GM12872 (cell line): ENCODE measurements around the gene MADD.

Source experiments
- TF ChIP-seq, protein P1 (sequence below): IDR thresholded peaks from 3 replicates; pipeline ENCODE4 v1.5.1; 2011; ENCODE audit warnings: low read depth, mild to moderate bottlenecking, low read length, moderate library complexity; ENCODE audit not compliant: insufficient read depth

The MADD gene

DNA sequence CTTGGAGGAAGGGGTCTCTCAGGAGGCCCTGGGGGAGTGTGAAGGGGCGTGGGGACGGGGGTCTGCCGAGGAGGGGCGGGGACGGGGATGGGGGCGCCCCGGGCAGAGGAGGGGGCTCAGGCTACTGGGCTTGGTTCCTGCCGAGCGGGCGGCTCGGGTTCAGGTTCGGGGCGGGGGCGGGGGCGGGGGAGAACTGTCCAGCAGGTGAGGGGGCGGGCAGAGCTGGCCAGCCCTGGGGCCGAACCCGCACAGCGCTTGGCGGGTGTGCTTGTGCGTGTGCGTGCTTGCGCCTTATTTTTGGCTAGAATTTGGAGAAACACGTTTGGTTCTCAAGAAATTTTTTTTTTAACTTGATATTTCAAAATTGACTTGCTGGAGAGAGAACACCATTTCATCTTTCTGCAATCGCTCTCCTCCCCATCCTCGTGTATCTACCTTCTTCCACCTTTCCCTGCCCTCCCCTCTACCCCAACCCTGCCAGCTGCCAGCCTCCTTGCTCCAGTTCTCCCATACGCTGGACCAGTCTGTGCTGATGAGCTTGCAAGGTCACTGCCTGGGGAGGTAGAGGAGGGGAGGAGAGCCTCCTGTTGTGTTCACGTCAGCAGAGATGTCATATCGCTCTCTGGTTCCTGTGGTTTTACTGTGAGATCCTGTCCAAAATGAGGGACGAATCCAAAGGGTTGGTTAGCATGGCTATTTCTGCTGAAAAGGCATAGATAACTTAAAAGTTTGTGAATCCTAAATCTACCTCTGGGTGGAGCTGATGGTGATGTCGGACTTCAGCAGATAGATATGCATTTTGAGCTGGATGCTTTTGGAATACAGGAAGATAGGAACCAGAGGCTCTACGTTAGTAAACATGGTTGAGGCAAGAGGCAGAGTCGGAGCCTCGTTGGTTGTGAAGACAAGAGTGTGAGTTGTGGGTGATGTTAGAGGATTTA lies 668 bp downstream of the MADD start:
- TF ChIP-seq, protein P1, sequence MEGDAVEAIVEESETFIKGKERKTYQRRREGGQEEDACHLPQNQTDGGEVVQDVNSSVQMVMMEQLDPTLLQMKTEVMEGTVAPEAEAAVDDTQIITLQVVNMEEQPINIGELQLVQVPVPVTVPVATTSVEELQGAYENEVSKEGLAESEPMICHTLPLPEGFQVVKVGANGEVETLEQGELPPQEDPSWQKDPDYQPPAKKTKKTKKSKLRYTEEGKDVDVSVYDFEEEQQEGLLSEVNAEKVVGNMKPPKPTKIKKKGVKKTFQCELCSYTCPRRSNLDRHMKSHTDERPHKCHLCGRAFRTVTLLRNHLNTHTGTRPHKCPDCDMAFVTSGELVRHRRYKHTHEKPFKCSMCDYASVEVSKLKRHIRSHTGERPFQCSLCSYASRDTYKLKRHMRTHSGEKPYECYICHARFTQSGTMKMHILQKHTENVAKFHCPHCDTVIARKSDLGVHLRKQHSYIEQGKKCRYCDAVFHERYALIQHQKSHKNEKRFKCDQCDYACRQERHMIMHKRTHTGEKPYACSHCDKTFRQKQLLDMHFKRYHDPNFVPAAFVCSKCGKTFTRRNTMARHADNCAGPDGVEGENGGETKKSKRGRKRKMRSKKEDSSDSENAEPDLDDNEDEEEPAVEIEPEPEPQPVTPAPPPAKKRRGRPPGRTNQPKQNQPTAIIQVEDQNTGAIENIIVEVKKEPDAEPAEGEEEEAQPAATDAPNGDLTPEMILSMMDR = peak; percentile 8; the same call in 1 of the 3 replicates

DNA sequence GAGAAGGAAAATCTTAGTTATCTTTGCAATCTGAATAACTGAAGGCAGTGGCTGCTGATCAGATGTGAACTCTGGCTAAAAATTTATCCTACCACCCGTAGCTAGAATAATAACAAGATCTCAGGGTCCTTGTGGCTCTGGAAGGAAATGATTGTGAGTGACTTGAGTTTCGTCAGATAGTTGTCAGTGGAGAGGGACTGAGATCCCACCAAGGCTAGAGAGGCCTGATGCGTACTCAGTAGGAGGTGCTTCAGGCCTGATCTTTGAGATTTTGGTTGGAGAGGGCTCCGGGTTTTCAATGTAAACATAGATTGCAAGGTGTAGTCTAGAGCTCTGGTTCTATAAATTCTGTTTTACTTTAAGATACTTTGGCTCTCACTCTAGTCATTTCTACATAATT lies 1.4 kb downstream of the MADD start:
- TF ChIP-seq, protein P1 = no peak

DNA sequence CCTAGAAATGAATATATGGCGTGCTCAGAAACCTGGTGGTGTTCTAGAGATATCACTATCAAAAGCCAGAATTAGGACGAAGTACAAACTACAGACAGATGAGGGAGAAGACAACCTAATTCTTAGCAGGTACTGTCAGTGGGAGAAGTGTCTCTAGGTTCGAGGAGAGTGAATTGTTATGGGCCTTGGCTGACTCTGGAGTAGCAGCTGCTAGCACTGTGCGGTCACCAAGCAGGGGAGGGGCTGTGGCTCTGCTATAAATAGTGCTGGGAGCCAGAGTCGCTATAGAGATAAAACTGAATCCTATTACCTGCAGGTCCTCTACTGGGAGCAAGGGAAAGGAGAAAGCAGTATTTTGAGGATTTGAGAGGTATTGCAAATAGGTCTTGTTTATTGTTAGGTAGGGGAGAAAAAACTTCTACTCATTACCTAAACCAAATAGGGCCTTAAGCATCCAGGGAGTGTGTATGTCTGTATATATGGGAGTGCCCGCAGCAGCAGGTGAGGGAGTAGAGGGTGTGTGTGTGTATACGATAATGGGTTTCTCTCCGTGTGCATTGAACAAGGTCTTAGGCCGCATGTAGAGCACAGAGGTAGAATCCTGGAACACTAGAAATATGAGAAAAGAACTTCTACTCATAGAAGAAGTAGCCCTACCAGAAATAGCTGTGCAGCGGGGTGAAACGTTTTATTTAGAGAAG lies 2.2 kb downstream of the MADD start:
- TF ChIP-seq, protein P1 = no peak

DNA sequence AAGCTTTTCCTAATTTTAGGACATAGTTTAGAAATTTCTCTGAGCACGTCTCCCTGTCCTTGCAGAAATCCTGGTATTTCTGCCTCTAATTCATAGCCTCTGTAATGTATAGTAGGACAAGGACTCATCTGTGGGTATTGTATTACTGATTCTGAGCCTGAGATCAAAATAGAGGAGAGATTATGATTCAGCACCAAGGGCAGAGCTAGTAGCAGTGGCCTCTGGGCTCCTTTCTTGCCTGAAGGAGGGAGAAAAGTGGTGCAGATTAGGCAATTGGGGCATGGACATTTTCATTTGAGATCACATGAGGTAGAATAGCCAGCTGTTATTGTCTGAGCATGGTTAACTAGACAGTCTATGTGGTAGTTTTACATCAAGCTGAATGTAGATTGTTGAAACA lies 2.8 kb downstream of the MADD start:
- TF ChIP-seq, protein P1 = no peak

DNA sequence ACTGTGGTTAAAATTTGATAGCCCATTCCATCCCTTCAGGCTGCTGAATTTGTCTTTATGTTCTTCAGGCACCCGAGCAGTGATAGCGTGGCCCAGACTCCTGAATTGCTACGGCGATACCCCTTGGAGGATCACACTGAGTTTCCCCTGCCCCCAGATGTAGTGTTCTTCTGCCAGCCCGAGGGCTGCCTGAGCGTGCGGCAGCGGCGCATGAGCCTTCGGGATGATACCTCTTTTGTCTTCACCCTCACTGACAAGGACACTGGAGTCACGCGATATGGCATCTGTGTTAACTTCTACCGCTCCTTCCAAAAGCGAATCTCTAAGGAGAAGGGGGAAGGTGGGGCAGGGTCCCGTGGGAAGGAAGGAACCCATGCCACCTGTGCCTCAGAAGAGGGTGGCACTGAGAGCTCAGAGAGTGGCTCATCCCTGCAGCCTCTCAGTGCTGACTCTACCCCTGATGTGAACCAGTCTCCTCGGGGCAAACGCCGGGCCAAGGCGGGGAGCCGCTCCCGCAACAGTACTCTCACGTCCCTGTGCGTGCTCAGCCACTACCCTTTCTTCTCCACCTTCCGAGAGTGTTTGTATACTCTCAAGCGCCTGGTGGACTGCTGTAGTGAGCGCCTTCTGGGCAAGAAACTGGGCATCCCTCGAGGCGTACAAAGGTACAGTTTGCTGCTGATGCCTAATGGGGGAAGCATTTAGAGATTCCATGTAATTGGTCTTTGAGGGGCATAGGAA lies 4.7 kb downstream of the MADD start:
- TF ChIP-seq, protein P1 = no peak

DNA sequence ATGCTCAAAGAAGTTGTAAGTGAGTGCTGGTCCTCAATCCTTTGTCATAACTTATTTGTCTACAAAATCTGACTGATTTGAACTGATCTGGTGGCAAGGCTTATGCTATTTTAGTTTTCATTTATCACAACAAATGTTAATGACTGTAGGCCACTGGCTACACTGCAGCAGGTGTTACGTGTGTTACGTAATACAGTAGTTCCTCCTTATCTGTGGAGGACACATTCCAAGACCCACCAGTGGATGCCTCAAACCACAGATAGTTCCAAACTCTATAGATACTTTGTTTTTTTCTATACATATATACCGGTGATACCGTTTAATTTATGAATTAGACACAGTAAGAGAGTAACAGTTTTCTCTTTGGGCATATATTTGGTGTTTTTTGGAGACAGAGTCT lies 7.0 kb downstream of the MADD start:
- TF ChIP-seq, protein P1 = no peak

DNA sequence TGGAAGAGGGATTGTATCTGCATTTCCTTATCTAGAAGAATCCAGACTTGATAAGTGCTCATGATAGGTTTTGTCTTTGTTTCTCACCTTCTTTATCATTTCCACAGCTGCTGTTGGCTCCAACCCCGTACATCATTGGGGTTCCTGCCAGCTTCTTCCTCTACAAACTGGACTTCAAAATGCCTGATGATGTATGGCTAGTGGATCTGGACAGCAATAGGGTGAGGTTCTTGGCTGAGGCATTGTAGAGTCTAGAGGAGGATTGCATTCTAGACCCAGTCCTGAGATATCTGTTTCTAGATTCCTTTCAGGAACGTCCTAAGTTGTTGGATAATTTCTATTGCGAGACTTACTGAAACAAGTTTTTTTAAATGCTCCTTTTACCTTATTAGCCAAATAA lies 8.1 kb downstream of the MADD start:
- TF ChIP-seq, protein P1 = no peak
